Parathyroid adenoma (tissue), 2 donors: ENCODE results near the gene KCNJ12.
A peak's percentile ranks its signal among the peaks of the same experiment; 100 is the strongest.
"Not testable (repeated sequence)": the region's sequence is repeated elsewhere in the genome, so short reads cannot be mapped to it uniquely, and the experiment has no call there.

ENCODE experiments used
- H2AFZ ChIP-seq: fragments of 300-600 bp; sonication (generic); one replicate; pipeline ENCODE4 v1.7.0; 2017; ENCODE audit warnings: antibody characterized with exemption, mild to moderate bottlenecking
- H3K27ac ChIP-seq: fragments of 300-600 bp; sonication (generic); one replicate; pipeline ENCODE4 v1.7.0; 2017
- H3K27me3 ChIP-seq: fragments of 300-600 bp; sonication (generic); one replicate; pipeline ENCODE4 v1.7.0; 2017; ENCODE audit warnings: low read length; ENCODE audit not compliant: control insufficient read depth, insufficient read depth
- H3K36me3 ChIP-seq: fragments of 300-600 bp; sonication (generic); one replicate; pipeline ENCODE4 v1.7.0; 2017; ENCODE audit warnings: low read length; ENCODE audit not compliant: control insufficient read depth, insufficient read depth
- H3K4me1 ChIP-seq: fragments of 300-600 bp; sonication (generic); one replicate; pipeline ENCODE4 v1.7.0; 2017; ENCODE audit warnings: control low read depth
- H3K4me2 ChIP-seq: fragments of 300-600 bp; sonication (generic); one replicate; pipeline ENCODE4 v1.7.0; 2017; ENCODE audit warnings: low read length
- H3K4me3 ChIP-seq: fragments of 300-600 bp; sonication (generic); one replicate; pipeline ENCODE4 v1.7.0; 2017; ENCODE audit warnings: low read depth, low read length
- H3K79me2 ChIP-seq: fragments of 300-600 bp; sonication (generic); one replicate; pipeline ENCODE4 v1.7.0; 2017; ENCODE audit warnings: control low read depth
- H3K9ac ChIP-seq: fragments of 300-600 bp; sonication (generic); one replicate; pipeline ENCODE4 v1.7.0; 2017; ENCODE audit warnings: mild to moderate bottlenecking
- H3K9me3 ChIP-seq: fragments of 300-600 bp; sonication (generic); one replicate; pipeline ENCODE4 v1.7.0; 2017; ENCODE audit warnings: low read length; ENCODE audit not compliant: control insufficient read depth
- TF ChIP-seq, protein P1 (sequence below): fragments of 300-600 bp; sonication (generic); IDR thresholded peaks from one replicate; pipeline ENCODE4 v1.7.0; 2017; ENCODE audit warnings: antibody characterized with exemption, mild to moderate bottlenecking
- donor health status: primary hyperparathyroidism.

KCNJ12 gene

DNA sequence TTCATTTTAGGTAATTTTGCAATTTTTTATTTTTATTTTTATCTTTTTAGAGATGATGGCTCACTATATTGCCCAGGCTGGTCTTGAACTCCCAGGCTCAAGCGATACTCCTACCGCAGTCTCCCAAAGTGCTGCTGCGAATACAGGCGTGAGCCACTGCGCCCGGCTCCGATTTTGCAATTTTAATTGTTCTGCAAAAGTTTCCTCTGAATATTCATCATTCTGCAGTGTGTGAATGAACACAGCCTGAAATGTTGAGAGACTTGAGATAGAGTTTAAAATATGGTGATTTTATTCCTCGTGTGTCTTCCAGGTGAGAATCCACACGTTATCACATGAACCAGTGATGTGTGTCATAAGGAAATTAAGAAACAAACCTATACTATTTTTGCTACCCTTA is 75.8 kb downstream of the KCNJ12 start:
- no peaks in the 10 kb centered on the region for H3K9me3 ChIP-seq
- no peak overlapping the region for H3K4me3 ChIP-seq
- H2AFZ ChIP-seq = peak overlapping the region; percentile 85
- H3K27me3 ChIP-seq = no peaks in the 10 kb centered on the region
- no peaks in the 10 kb centered on the region for H3K79me2 ChIP-seq
- H3K27ac ChIP-seq = no peak overlapping the region
- H3K9ac ChIP-seq = no peak overlapping the region
- no peaks in the 10 kb centered on the region for H3K36me3 ChIP-seq
- peaks cover 9% of the 10 kb centered on the region for H3K4me1 ChIP-seq
- peak overlapping the region; percentile 59 for H3K4me2 ChIP-seq
- TF ChIP-seq, protein P1, sequence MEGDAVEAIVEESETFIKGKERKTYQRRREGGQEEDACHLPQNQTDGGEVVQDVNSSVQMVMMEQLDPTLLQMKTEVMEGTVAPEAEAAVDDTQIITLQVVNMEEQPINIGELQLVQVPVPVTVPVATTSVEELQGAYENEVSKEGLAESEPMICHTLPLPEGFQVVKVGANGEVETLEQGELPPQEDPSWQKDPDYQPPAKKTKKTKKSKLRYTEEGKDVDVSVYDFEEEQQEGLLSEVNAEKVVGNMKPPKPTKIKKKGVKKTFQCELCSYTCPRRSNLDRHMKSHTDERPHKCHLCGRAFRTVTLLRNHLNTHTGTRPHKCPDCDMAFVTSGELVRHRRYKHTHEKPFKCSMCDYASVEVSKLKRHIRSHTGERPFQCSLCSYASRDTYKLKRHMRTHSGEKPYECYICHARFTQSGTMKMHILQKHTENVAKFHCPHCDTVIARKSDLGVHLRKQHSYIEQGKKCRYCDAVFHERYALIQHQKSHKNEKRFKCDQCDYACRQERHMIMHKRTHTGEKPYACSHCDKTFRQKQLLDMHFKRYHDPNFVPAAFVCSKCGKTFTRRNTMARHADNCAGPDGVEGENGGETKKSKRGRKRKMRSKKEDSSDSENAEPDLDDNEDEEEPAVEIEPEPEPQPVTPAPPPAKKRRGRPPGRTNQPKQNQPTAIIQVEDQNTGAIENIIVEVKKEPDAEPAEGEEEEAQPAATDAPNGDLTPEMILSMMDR = no peak

DNA sequence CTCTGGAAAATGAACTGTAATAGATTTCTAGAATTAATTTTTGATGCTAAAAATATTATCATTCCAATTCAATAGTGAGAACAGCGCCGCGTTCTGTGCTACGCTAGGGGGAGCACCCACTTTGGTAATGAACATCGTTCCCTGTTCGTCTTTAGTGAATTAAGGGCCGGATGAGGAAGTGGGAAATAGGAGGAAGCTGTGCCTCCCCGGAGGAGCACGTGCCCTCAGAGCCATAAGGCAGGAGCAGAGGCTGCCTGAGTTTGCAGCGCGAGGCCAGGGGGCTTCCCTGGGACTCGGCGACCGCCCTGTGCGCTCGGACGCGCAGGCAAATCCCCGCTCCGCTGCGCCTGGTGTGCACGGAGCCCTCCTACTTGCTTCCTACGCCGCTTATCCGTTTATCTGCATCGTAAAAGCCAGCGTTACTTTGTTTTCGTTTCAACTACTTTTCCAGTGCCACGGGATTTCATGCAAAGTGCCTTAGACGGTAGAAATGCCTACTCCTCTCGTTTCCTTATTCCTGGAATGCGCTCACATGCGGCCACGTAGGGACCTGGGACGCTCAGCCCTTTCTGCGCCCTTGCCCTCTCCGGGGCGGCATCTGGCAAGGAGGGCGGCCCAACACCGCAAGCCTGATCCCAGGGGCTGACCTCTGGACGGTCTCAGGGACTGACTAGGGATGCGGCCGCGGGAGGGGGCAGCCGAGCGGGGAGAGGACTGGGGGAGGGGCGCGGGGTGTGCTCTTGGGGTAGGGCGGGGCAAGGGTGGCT is 76.4 kb downstream of the KCNJ12 start:
- TF ChIP-seq, protein P1 = peak; percentile 62
- Histone ChIP-seq H3K27ac (no peak overlapping the region), H3K4me3 (peak overlapping the region; percentile 12), H3K4me2 (peak overlapping the region; percentile 59), H3K36me3 (no peaks in the 10 kb centered on the region), H3K9ac (no peak overlapping the region), H3K27me3 (no peaks in the 10 kb centered on the region), H3K9me3 (no peaks in the 10 kb centered on the region), H3K4me1 (peaks cover 11% of the 10 kb centered on the region), H3K79me2 (no peaks in the 10 kb centered on the region), H2AFZ (peak overlapping the region; percentile 85)

DNA sequence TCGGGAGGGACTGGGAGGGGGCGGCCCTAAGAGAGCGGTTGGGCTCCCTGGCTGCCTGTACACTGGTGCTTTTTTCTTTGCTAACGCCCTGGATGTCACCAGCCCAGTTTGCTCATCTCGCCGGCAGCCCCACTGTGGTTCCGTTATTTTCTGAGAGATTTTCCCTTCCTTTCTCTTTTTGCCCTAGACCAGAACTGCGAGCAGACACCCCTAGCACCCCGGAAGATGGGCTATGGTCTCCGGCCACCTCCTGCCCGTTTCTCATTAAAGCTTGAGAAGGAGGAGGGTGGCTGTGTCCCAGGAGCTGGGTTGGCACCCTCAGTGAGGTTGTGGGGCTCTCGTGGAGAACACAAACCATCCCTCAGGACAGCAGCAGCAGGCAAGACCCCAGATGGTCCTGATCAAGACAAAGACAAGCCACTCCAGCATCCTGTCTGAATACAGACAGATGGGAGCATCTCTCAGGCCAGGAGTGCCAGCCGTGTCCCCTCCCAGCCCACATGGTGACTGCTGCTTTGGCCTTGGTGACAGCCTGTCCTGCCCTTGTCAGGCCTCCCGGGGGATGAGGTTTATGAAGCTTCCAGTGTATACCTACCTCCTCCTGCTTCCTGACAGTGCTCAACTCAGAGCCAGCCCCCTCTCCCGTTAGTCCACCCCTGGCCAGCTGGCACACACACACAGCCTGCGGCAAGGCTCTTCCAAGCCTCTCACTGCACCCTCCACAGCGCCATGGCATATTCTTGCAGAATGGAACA is 77.2 kb downstream of the KCNJ12 start:
- H3K4me2 ChIP-seq = peak overlapping the region; percentile 59
- no peaks in the 10 kb centered on the region for H3K27me3 ChIP-seq
- H3K27ac ChIP-seq = no peak overlapping the region
- H3K4me3 ChIP-seq = no peak overlapping the region
- H2AFZ ChIP-seq = no peak overlapping the region
- H3K9ac ChIP-seq = no peak overlapping the region
- H3K9me3 ChIP-seq = no peaks in the 10 kb centered on the region
- H3K4me1 ChIP-seq = peaks cover 11% of the 10 kb centered on the region
- H3K36me3 ChIP-seq = no peaks in the 10 kb centered on the region
- TF ChIP-seq, protein P1 = no peak
- H3K79me2 ChIP-seq = no peaks in the 10 kb centered on the region

DNA sequence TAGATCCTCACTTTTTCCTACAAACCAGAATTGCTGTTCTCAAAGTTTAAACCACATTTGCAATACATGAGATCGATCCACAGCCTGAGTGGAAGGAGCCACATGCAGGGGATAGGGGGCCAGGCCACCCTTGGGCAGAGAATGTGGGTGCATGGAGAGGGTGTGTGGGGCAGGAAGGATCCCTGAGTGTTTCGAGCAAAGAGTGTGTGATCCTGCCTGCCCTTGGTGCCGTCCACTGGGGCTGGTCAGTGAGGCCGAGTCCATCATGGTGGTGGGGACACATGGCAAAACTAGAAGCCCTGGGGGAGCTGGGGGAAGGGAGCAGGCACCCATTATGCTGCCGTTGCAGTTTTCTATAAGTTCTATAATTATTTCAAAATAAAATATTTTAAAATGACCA is 77.8 kb downstream of the KCNJ12 start:
- H3K36me3 ChIP-seq, H3K4me2 ChIP-seq, H3K27ac ChIP-seq, H3K9ac ChIP-seq, H3K9me3 ChIP-seq, H2AFZ ChIP-seq, H3K79me2 ChIP-seq, H3K27me3 ChIP-seq, H3K4me3 ChIP-seq: not testable (repeated sequence)
- H3K4me1 ChIP-seq = peaks cover 11% of the 10 kb centered on the region

DNA sequence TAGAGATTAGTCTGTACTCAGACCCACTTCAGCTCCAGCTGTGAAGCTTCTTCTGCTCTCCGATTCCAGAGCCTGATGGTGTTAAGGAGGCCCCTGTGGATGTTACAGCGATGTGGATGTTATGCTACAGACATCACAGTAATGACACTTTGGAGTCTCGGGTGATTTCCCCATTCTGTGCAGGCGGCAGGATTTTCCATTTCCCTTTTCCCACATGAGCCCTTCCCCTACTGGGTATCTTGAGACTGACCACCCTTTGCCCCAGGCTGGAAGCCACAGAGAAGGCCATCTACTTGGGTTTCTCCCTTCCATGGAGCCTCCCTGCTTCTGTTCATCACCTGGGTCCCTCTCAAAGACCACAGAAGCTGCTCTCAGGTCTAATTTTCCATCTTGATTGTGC is 78.3 kb downstream of the KCNJ12 start:
- peaks cover 11% of the 10 kb centered on the region for H3K4me1 ChIP-seq
- TF ChIP-seq, protein P1 = no peak

More for the DNA sequence above, 78.3 kb downstream of the KCNJ12 start:
- Histone ChIP-seq H3K79me2 (no peaks in the 10 kb centered on the region), H3K9ac (no peak overlapping the region), H3K36me3 (no peaks in the 10 kb centered on the region), H3K4me3 (no peak overlapping the region), H2AFZ (no peak overlapping the region), H3K9me3 (no peaks in the 10 kb centered on the region), H3K27me3 (no peaks in the 10 kb centered on the region), H3K4me2 (no peak overlapping the region), H3K27ac (no peak overlapping the region)
